ENCODE measurements around the gene CIT. TPM values are rescaled to one million over a fixed set of nuclear protein-coding genes. Genes with fewer than 3 reads are reported as not detected.

Gene CIT
- total RNA-seq, 2 donors from 2014 or later, result 12.6 to 42.4 TPM

GRCh38 chr12:119781804-119782203 is 95.3 kb downstream of the CIT start:
- TF ChIP-seq CTCF (IDR thresholded peaks at IDR 0.05), result no peak
- no peak overlapping the region for H3K27ac ChIP-seq
- H3K9ac ChIP-seq (ENCODE audit: low read depth in 2 of 2, low read length in 2 of 2), result no peak overlapping the region
- H3K36me3 ChIP-seq, result no peaks in the 10 kb centered on the region
- no peak overlapping the region for H3K4me3 ChIP-seq
- intact Hi-C loops (cut with DNase I), result loop anchor here (5.0 kb wide), 1 partner anchor 125 kb away; no protein-coding TSS in a partner anchor
- no peaks in the 10 kb centered on the region for H3K4me1 ChIP-seq
- no peak for DNase-seq
- H3K27me3 ChIP-seq, result no peaks in the 10 kb centered on the region
- no peaks in the 10 kb centered on the region for H3K9me3 ChIP-seq

- Histone ChIP-seq H3K27ac (no peak overlapping the region), H3K36me3 (no peaks in the 10 kb centered on the region), H3K9me3 (no peaks in the 10 kb centered on the region), H3K4me3 (no peak overlapping the region), H3K9ac (ENCODE audit: low read depth in 2 of 2, low read length in 2 of 2) (no peak overlapping the region), H3K27me3 (no peaks in the 10 kb centered on the region), H3K4me1 (no peaks in the 10 kb centered on the region)
- intact Hi-C loops (cut with DNase I), result loop anchor here (5.0 kb wide), 1 partner anchor 124 kb away; no protein-coding TSS in a partner anchor
- peak; percentile 76 for TF ChIP-seq CTCF (IDR thresholded peaks at IDR 0.05)
- DNase-seq, result peak; percentile 61
Observed at GRCh38 chr12:119780786-119781434, 96.2 kb downstream of the CIT start.

- Histone ChIP-seq H3K27ac (no peak overlapping the region), H3K9me3 (no peaks in the 10 kb centered on the region), H3K9ac (ENCODE audit: low read depth in 2 of 2, low read length in 2 of 2) (no peak overlapping the region), H3K36me3 (no peaks in the 10 kb centered on the region), H3K27me3 (no peaks in the 10 kb centered on the region), H3K4me3 (no peak overlapping the region), H3K4me1 (no peaks in the 10 kb centered on the region)
- intact Hi-C loops (cut with DNase I), result no loop called here
- no peak for TF ChIP-seq CTCF (IDR thresholded peaks at IDR 0.05)
- DNase-seq, result no peak
Observed at GRCh38 chr12:119775246-119775895, 101.7 kb downstream of the CIT start.

- H3K4me3 ChIP-seq, result no peak overlapping the region
- H3K9ac ChIP-seq (ENCODE audit: low read depth in 2 of 2, low read length in 2 of 2), result no peak overlapping the region
- DNase-seq, result no peak
- no peaks in the 10 kb centered on the region for H3K27me3 ChIP-seq
- H3K27ac ChIP-seq, result no peak overlapping the region
- no peak for TF ChIP-seq CTCF (IDR thresholded peaks at IDR 0.05)
- intact Hi-C loops (cut with DNase I), result no loop called here
- H3K4me1 ChIP-seq, result no peaks in the 10 kb centered on the region
- H3K9me3 ChIP-seq, result no peaks in the 10 kb centered on the region
- H3K36me3 ChIP-seq, result no peaks in the 10 kb centered on the region
Observed at GRCh38 chr12:119772431-119772830, 104.7 kb downstream of the CIT start.

GRCh38 chr12:119770146-119770545 is 107.0 kb downstream of the CIT start:
- H3K9ac ChIP-seq (ENCODE audit: low read depth in 2 of 2, low read length in 2 of 2), result no peak overlapping the region
- DNase-seq, result no peak
- no peak overlapping the region for H3K4me3 ChIP-seq
- no peaks in the 10 kb centered on the region for H3K36me3 ChIP-seq
- H3K9me3 ChIP-seq, result no peaks in the 10 kb centered on the region
- H3K27ac ChIP-seq, result no peak overlapping the region
- H3K27me3 ChIP-seq, result no peaks in the 10 kb centered on the region
- intact Hi-C loops (cut with DNase I), result no loop called here
- no peak for TF ChIP-seq CTCF (IDR thresholded peaks at IDR 0.05)
- H3K4me1 ChIP-seq, result no peaks in the 10 kb centered on the region
